ENCODE measurements around the gene CUTC.
A peak's percentile ranks its signal among the peaks of the same experiment; 100 is the strongest.
"Not testable (repeated sequence)": the region's sequence is repeated elsewhere in the genome, so short reads cannot be mapped to it uniquely, and the experiment has no call there.

CUTC gene

GRCh38 chr10:99732033-99732842 lies at the start of gene CUTC, which contains the start of gene COX15:
CUTC (plus strand) TSS chr10:99732234; CDS start chr10:99732349, 115 bp downstream.
COX15 (minus strand) TSS chr10:99732127; CDS start chr10:99732049, 78 bp downstream.
- peak; percentile 97 for DNase-seq (ENCODE audit: low spot score)

- no peak for DNase-seq (ENCODE audit: low spot score)
Measured at GRCh38 chr10:99682752-99683151, 49.3 kb upstream of the CUTC start.

- no peak for DNase-seq (ENCODE audit: low spot score)
Measured at GRCh38 chr10:99685597-99685967, 46.5 kb upstream of the CUTC start.

GRCh38 chr10:99689461-99689860 lies 42.6 kb upstream of the CUTC start:
- DNase-seq (ENCODE audit: low spot score), result no peak

- DNase-seq (ENCODE audit: low spot score), result no peak
Measured at GRCh38 chr10:99693933-99694583, 38.0 kb upstream of the CUTC start.

- DNase-seq (ENCODE audit: low spot score), result no peak
Measured at GRCh38 chr10:99695761-99696160, 36.3 kb upstream of the CUTC start.

GRCh38 chr10:99698504-99699080 lies 33.4 kb upstream of the CUTC start:
- no peak for DNase-seq (ENCODE audit: low spot score)

- DNase-seq (ENCODE audit: low spot score), result no peak
Measured at GRCh38 chr10:99700649-99701048, 31.4 kb upstream of the CUTC start.

- no peak for DNase-seq (ENCODE audit: low spot score)
Measured at GRCh38 chr10:99708428-99709012, 23.5 kb upstream of the CUTC start.

GRCh38 chr10:99709480-99710229 lies 22.4 kb upstream of the CUTC start:
- no peak for DNase-seq (ENCODE audit: low spot score)

- DNase-seq (ENCODE audit: low spot score), result no peak
Measured at GRCh38 chr10:99711129-99711719, 20.8 kb upstream of the CUTC start.

GRCh38 chr10:99714446-99714845 lies 17.6 kb upstream of the CUTC start:
- DNase-seq (ENCODE audit: low spot score), result no peak

- DNase-seq (ENCODE audit: low spot score), result no peak
Measured at GRCh38 chr10:99720387-99720786, 11.6 kb upstream of the CUTC start.

- no peak for DNase-seq (ENCODE audit: low spot score)
Measured at GRCh38 chr10:99730026-99730425, 2.0 kb upstream of the CUTC start.

- DNase-seq (ENCODE audit: low spot score), result no peak
Measured at GRCh38 chr10:99731306-99732032, 565 bp upstream of the CUTC start.

- DNase-seq (ENCODE audit: low spot score), result no peak
Measured at GRCh38 chr10:99733366-99733765, 1.3 kb downstream of the CUTC start.

- DNase-seq (ENCODE audit: low spot score), result not testable (repeated sequence)
Measured at GRCh38 chr10:99734111-99734510, 2.1 kb downstream of the CUTC start.

GRCh38 chr10:99740260-99740659 lies 8.2 kb downstream of the CUTC start:
- no peak for DNase-seq (ENCODE audit: low spot score)

GRCh38 chr10:99740933-99741559 lies 9.0 kb downstream of the CUTC start:
- DNase-seq (ENCODE audit: low spot score), result no peak

- no peak for DNase-seq (ENCODE audit: low spot score)
Measured at GRCh38 chr10:99742254-99742653, 10.2 kb downstream of the CUTC start.
